Uterus (tissue), 2 donors: ENCODE measurements around the gene PRKCI.

ENCODE experiments used
- POLR2A ChIP-seq, 2 donors: fragments of 450-650 bp; IDR thresholded peaks; one replicate each; pipeline ENCODE4 v1.6.1; 2016; ENCODE audit warnings: antibody characterized with exemption in 2 of 2, mild to moderate bottlenecking in 1 of 2, moderate library complexity in 1 of 2
- TF ChIP-seq, protein P1 (sequence below), 4 experiments: fragments of 200-600 bp in 2 of 4; fragments of 450-650 bp in 2 of 4; sonication (generic) in 2 of 4; IDR thresholded peaks; one replicate each; pipeline ENCODE4 v1.5.1; 2016 to 2019; ENCODE audit warnings: antibody characterized with exemption in 4 of 4, mild to moderate bottlenecking in 2 of 4, moderate library complexity in 1 of 4

DNA sequence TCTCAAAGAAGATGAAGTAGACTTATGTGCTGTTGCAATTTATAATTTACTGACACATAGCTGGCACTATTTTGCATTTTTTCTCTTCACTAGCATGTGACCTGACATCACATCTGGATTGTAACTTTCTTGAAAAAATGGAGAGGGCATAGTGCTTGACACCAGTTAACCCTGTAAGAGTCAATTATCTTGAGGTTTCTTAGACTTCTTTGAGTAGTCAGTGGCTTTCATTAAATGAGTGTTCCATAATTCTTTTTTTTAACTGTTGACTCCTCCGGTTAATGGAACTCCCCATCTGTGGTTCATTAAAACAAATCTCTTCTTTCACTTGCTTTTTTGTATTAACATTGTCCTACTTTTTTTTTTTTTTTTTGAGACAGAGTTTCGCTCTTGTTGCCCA, 16.9 kb upstream of the PRKCI start:
- TF ChIP-seq, protein P1, sequence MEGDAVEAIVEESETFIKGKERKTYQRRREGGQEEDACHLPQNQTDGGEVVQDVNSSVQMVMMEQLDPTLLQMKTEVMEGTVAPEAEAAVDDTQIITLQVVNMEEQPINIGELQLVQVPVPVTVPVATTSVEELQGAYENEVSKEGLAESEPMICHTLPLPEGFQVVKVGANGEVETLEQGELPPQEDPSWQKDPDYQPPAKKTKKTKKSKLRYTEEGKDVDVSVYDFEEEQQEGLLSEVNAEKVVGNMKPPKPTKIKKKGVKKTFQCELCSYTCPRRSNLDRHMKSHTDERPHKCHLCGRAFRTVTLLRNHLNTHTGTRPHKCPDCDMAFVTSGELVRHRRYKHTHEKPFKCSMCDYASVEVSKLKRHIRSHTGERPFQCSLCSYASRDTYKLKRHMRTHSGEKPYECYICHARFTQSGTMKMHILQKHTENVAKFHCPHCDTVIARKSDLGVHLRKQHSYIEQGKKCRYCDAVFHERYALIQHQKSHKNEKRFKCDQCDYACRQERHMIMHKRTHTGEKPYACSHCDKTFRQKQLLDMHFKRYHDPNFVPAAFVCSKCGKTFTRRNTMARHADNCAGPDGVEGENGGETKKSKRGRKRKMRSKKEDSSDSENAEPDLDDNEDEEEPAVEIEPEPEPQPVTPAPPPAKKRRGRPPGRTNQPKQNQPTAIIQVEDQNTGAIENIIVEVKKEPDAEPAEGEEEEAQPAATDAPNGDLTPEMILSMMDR (IDR thresholded peaks at IDR 0.05): no peak
- TF ChIP-seq POLR2A (IDR thresholded peaks at IDR 0.05): no peak
